ENCODE data around the gene PHF21B.

Gene PHF21B

GRCh38 chr22:44889255-44889878 is 120.4 kb downstream of the PHF21B start:
- TF ChIP-seq CTCF (IDR thresholded peaks at IDR 0.05): no peak

- no peak for TF ChIP-seq CTCF (IDR thresholded peaks at IDR 0.05)
Measured at GRCh38 chr22:44888491-44889254, 121.1 kb downstream of the PHF21B start.

GRCh38 chr22:44887941-44888366 is 121.9 kb downstream of the PHF21B start:
- TF ChIP-seq CTCF (IDR thresholded peaks at IDR 0.05): no peak

- TF ChIP-seq CTCF (IDR thresholded peaks at IDR 0.05): no peak
Measured at GRCh38 chr22:44885806-44886360, 123.9 kb downstream of the PHF21B start.

- TF ChIP-seq CTCF (IDR thresholded peaks at IDR 0.05): no peak
Measured at GRCh38 chr22:44884968-44885805, 124.6 kb downstream of the PHF21B start.

GRCh38 chr22:44884562-44884961 is 125.2 kb downstream of the PHF21B start:
- no peak for TF ChIP-seq CTCF (IDR thresholded peaks at IDR 0.05)

- no peak for TF ChIP-seq CTCF (IDR thresholded peaks at IDR 0.05)
Measured at GRCh38 chr22:44883011-44883421, 126.8 kb downstream of the PHF21B start.
